Astrocyte (in vitro differentiated cells and primary cell): ENCODE measurements around the gene PRDM2. TPM values are rescaled to one million over a fixed set of nuclear protein-coding genes. Genes with fewer than 3 reads are reported as not detected.
A peak's percentile ranks its signal among the peaks of the same experiment; 100 is the strongest.

Experiments
- DNase-seq: peaks from one replicate; pipeline ENCODE4 v3.0.0-alpha.2; 2010; ENCODE audit warnings: low read depth
- FAIRE-seq: peaks from 2 replicates; lab custom pipeline; 2011; peaks lifted over from hg19 to GRCh38; lab: Jason Lieb, UNC
- H2AFZ ChIP-seq: 2 replicates; pipeline ENCODE4 v1.6.0; 2012; ENCODE audit warnings: low read depth, low read length, inconsistent platforms
- H3K27ac ChIP-seq: 2 replicates; pipeline ENCODE4 v1.5.1; 2011; ENCODE audit warnings: low read depth, low read length, inconsistent platforms
- H3K27me3 ChIP-seq: 2 replicates; pipeline ENCODE4 v1.6.0; 2011; ENCODE audit warnings: low read length, inconsistent platforms; ENCODE audit not compliant: insufficient read depth
- H3K36me3 ChIP-seq: 2 replicates; pipeline ENCODE4 v1.5.1; 2011; ENCODE audit warnings: low read length, inconsistent platforms; ENCODE audit not compliant: insufficient read depth
- H3K4me1 ChIP-seq: 2 replicates; pipeline ENCODE4 v1.5.1; 2011; ENCODE audit warnings: low read length, inconsistent platforms; ENCODE audit not compliant: insufficient read depth
- H3K4me2 ChIP-seq: 2 replicates; pipeline ENCODE4 v1.6.0; 2012; ENCODE audit warnings: low read length, inconsistent platforms
- H3K4me3 ChIP-seq: 2 replicates; pipeline ENCODE4 v1.5.1; 2011; ENCODE audit warnings: low read depth, mild to moderate bottlenecking, low read length, inconsistent platforms; ENCODE audit not compliant: insufficient read depth
- H3K79me2 ChIP-seq: 2 replicates; pipeline ENCODE4 v1.6.0; 2012; ENCODE audit warnings: mild to moderate bottlenecking, low read length, inconsistent platforms; ENCODE audit not compliant: insufficient read depth
- H3K9ac ChIP-seq: 2 replicates; pipeline ENCODE4 v1.6.0; 2012; ENCODE audit warnings: mild to moderate bottlenecking, low read length, inconsistent platforms
- H3K9me3 ChIP-seq: 2 replicates; pipeline ENCODE4 v1.5.1; 2012; ENCODE audit warnings: low read depth, mild to moderate bottlenecking, low read length, inconsistent platforms; ENCODE audit not compliant: insufficient read depth
- H4K20me1 ChIP-seq: 2 replicates; pipeline ENCODE4 v1.6.0; 2012; ENCODE audit warnings: low read length, inconsistent platforms; ENCODE audit not compliant: insufficient read depth
- H3K27ac Mint-ChIP-seq: one replicate; pipeline ENCODE4 v1.8.0; 2021; ENCODE audit warnings: mild to moderate bottlenecking, mixed read lengths; ENCODE audit not compliant: unreplicated experiment
- H3K27me3 Mint-ChIP-seq: one replicate; pipeline ENCODE4 v1.8.0; 2021; ENCODE audit warnings: low read depth, mixed read lengths; ENCODE audit not compliant: unreplicated experiment
- H3K36me3 Mint-ChIP-seq: one replicate; pipeline ENCODE4 v1.8.0; 2021; ENCODE audit warnings: low read depth, mixed read lengths; ENCODE audit not compliant: unreplicated experiment
- H3K4me1 Mint-ChIP-seq: one replicate; pipeline ENCODE4 v1.8.0; 2021; ENCODE audit warnings: low read depth, mixed read lengths; ENCODE audit not compliant: unreplicated experiment
- H3K4me3 Mint-ChIP-seq: one replicate; pipeline ENCODE4 v1.8.0; 2021; ENCODE audit warnings: mild to moderate bottlenecking, moderate library complexity, mixed read lengths; ENCODE audit not compliant: unreplicated experiment
- H3K9me3 Mint-ChIP-seq: one replicate; pipeline ENCODE4 v1.8.0; 2021; ENCODE audit warnings: mild to moderate bottlenecking, mixed read lengths; ENCODE audit not compliant: unreplicated experiment
- EZH2 ChIP-seq: IDR thresholded peaks from 2 replicates; pipeline ENCODE4 v1.6.1; 2012; ENCODE audit warnings: mild to moderate bottlenecking, low read length, inconsistent platforms; ENCODE audit not compliant: insufficient read depth
- total RNA-seq: library from RNA; stranded (reverse); gene quantifications from 2 replicates; pipeline ENCODE4 v1.2.1, GENCODE V29; 2021
- TF ChIP-seq, protein P1 (sequence below): IDR thresholded peaks from 2 replicates; pipeline ENCODE4 v1.5.1; 2011; ENCODE audit warnings: low read depth, mild to moderate bottlenecking, inconsistent platforms, low read length, moderate library complexity; ENCODE audit not compliant: insufficient read depth

The PRDM2 gene
- total RNA-seq, 1 donor from 2014 or later: 49.0 TPM

DNA sequence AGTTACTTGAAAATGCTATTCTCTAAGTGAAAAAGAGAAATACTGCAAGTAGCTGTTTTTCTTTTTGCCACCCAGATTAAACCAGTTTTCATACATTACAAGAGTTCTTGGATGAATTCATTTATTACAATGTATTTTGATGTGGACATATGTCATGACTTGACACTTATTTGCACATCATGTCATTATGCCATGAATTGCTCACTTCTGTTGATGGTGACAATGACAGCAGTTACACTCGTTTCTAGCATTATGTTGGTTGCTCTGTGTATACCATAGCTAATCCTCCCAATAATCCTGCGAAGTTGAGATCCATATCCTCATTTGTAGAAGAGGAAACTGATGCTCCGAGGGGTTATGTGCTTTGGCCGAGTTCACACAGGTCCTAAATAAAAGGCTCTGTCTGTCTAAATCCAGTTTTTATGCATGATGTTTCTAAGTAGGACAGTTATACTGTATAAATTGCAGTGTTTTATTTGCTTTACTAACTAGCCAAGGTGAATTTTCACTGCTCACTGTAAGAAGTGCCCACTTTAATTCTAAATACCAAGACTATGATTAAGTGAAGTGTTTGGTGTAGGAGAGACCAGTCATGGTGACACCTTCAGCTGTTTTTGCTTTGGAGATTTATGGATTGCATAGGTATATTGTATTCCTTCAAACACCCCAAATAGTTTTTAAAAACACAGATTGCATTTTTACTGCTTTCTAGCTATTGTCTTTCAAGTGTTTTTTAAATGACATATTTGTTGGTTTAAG lies 56.7 kb downstream of the PRDM2 start:
- Histone ChIP-seq H3K4me2 (peak overlapping the region; percentile 2), H3K36me3 (peaks cover 3% of the 10 kb centered on the region), H3K9me3 (no peaks in the 10 kb centered on the region), H3K27me3 (no peaks in the 10 kb centered on the region), H3K4me3 (no peak overlapping the region), H4K20me1 (peaks cover 95% of the 10 kb centered on the region), H3K4me1 (peaks cover 17% of the 10 kb centered on the region), H3K27ac (no peak overlapping the region), H2AFZ (no peak overlapping the region), H3K9ac (no peak overlapping the region), H3K79me2 (peaks cover 98% of the 10 kb centered on the region)
- no peak for DNase-seq
- FAIRE-seq: no peak
- Mint-ChIP-seq H3K4me3 (peak overlapping the region; percentile 30), H3K27ac (no peak overlapping the region), H3K27me3 (no peaks in the 10 kb centered on the region), H3K4me1 (peaks cover 45% of the 10 kb centered on the region), H3K9me3 (no peaks in the 10 kb centered on the region), H3K36me3 (peaks cover 2% of the 10 kb centered on the region)
- no peak for TF ChIP-seq EZH2
- TF ChIP-seq, protein P1, sequence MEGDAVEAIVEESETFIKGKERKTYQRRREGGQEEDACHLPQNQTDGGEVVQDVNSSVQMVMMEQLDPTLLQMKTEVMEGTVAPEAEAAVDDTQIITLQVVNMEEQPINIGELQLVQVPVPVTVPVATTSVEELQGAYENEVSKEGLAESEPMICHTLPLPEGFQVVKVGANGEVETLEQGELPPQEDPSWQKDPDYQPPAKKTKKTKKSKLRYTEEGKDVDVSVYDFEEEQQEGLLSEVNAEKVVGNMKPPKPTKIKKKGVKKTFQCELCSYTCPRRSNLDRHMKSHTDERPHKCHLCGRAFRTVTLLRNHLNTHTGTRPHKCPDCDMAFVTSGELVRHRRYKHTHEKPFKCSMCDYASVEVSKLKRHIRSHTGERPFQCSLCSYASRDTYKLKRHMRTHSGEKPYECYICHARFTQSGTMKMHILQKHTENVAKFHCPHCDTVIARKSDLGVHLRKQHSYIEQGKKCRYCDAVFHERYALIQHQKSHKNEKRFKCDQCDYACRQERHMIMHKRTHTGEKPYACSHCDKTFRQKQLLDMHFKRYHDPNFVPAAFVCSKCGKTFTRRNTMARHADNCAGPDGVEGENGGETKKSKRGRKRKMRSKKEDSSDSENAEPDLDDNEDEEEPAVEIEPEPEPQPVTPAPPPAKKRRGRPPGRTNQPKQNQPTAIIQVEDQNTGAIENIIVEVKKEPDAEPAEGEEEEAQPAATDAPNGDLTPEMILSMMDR: no peak

DNA sequence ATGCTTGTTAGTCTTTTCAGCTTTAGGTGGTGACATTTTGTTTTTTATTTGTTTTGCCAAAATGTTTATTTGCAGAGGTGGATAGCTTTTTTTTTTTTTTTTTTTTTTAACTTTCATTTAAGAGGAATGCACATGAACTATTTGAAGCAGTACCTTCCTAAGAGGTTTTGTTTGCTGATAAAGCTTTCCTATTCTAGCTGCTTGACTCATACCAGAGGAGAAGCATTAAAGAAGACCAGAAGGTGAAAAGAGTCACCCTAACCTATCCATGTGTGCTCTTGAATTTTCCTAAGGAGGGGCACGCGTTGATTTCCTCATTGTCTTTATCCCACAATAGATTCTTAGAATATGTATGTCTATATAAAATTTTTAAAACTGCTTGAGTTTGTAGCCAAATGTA lies 57.7 kb downstream of the PRDM2 start:
- peaks cover 98% of the 10 kb centered on the region for H3K79me2 ChIP-seq
- Mint-ChIP-seq H3K4me3 (no peak overlapping the region), H3K27me3 (no peaks in the 10 kb centered on the region), H3K27ac (no peak overlapping the region), H3K36me3 (peaks cover 2% of the 10 kb centered on the region), H3K4me1 (peaks cover 39% of the 10 kb centered on the region), H3K9me3 (no peaks in the 10 kb centered on the region)
- no peaks in the 10 kb centered on the region for H3K9me3 ChIP-seq
- FAIRE-seq (no peak), DNase-seq (peak; percentile 29)
- peaks cover 95% of the 10 kb centered on the region for H4K20me1 ChIP-seq
- no peaks in the 10 kb centered on the region for H3K27me3 ChIP-seq
- no peak overlapping the region for H3K4me3 ChIP-seq
- no peak overlapping the region for H3K27ac ChIP-seq
- H3K9ac ChIP-seq: no peak overlapping the region
- H2AFZ ChIP-seq: no peak overlapping the region
- H3K36me3 ChIP-seq: peaks cover 3% of the 10 kb centered on the region
- no peak overlapping the region for H3K4me2 ChIP-seq
- peaks cover 11% of the 10 kb centered on the region for H3K4me1 ChIP-seq
- TF ChIP-seq EZH2: no peak
- TF ChIP-seq, protein P1: no peak

DNA sequence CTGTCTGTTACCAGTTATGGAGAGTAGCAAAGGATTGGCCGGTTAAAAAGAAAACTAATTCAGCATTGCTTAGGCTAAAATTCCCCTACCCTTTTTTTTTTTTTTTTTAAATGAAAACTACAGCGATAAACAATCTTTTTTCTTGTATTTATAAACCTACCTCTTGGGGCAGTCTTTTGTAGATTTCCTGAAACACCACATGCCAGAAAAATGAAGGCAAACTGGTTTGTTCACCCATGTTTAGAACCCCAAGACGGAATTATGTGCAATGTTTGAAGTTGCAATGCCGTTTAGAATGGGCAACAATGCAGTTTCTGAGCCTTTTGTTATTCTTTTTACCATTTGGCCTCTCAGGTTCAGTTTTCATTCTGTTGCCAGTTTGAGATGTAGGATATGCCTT lies 59.1 kb downstream of the PRDM2 start:
- Mint-ChIP-seq H3K27me3 (no peaks in the 10 kb centered on the region), H3K9me3 (no peaks in the 10 kb centered on the region), H3K4me1 (peaks cover 40% of the 10 kb centered on the region), H3K27ac (no peak overlapping the region), H3K36me3 (peaks cover 1% of the 10 kb centered on the region), H3K4me3 (no peak overlapping the region)
- TF ChIP-seq EZH2: no peak
- peaks cover 98% of the 10 kb centered on the region for H3K79me2 ChIP-seq
- H3K27me3 ChIP-seq: no peaks in the 10 kb centered on the region
- H3K4me2 ChIP-seq: no peak overlapping the region
- peaks cover 95% of the 10 kb centered on the region for H4K20me1 ChIP-seq
- H3K27ac ChIP-seq: no peak overlapping the region
- no peaks in the 10 kb centered on the region for H3K36me3 ChIP-seq
- FAIRE-seq (no peak), DNase-seq (no peak)
- H3K9me3 ChIP-seq: no peaks in the 10 kb centered on the region
- no peak overlapping the region for H2AFZ ChIP-seq
- H3K9ac ChIP-seq: no peak overlapping the region
- H3K4me3 ChIP-seq: no peak overlapping the region
- peaks cover 11% of the 10 kb centered on the region for H3K4me1 ChIP-seq
